K562 (cell line): ENCODE data around the gene RPTOR. TPM values are rescaled to one million over a fixed set of nuclear protein-coding genes. Genes with fewer than 3 reads are reported as not detected.

Experiments used
- ATF1 ChIP-seq, 2 experiments: fragments of 450-650 bp in 1 of 2; IDR thresholded peaks; 2 replicates each; pipeline ENCODE4 v1.6.1; 2016; ENCODE audit warnings: missing compliant biosample characterization in 1 of 2, missing genetic modification characterization in 1 of 2
- BHLHE40 ChIP-seq: IDR thresholded peaks from 2 replicates; pipeline ENCODE4 v1.6.1; 2011; ENCODE audit warnings: low read length, improper control_type of control experiment
- CBX3 ChIP-seq, 2 experiments: IDR thresholded peaks; 1 replicate in 1 of 2; 2 replicates in 1 of 2; pipeline ENCODE4 v1.6.1; 2012; ENCODE audit warnings: inconsistent platforms in 2 of 2, low read length in 2 of 2, borderline replicate concordance in 1 of 2, control low read depth in 1 of 2
- CREM ChIP-seq: IDR thresholded peaks from 2 replicates; pipeline ENCODE4 v1.6.1; 2014; ENCODE audit warnings: antibody characterized with exemption, low read depth
- HDAC1 ChIP-seq, 2 experiments: fragments of 450-650 bp; IDR thresholded peaks; 2 replicates each; pipeline ENCODE4 v1.6.1; 2016 to 2017; ENCODE audit warnings: inconsistent platforms in 1 of 2, mild to moderate bottlenecking in 1 of 2, moderate library complexity in 1 of 2
- HNRNPH1 ChIP-seq: fragments of 200-400 bp; formaldehyde crosslinking; optimal IDR thresholded peaks from 2 replicates; pipeline ENCODE3; 2017; ENCODE audit warnings: low read depth, mild to moderate bottlenecking, low read length, moderate library complexity
- KLF6 ChIP-seq: fragments of 250-450 bp; sonication (Bioruptor Pico); IDR thresholded peaks from 2 replicates; pipeline ENCODE4 v1.4.0; 2020; ENCODE audit warnings: mild to moderate bottlenecking, moderate library complexity, borderline replicate concordance
- L3MBTL2 ChIP-seq: fragments of 450-650 bp; IDR thresholded peaks from 2 replicates; pipeline ENCODE4 v1.6.1; 2016; ENCODE audit warnings: mild to moderate bottlenecking, moderate library complexity
- MYC ChIP-seq, 2 experiments: fragments of 250-450 bp in 1 of 2; sonication (Bioruptor Pico) in 1 of 2; IDR thresholded peaks; 2 replicates each; pipeline versions ENCODE4 v1.5.1 to v1.6.1; 2012 to 2021; ENCODE audit warnings: low read depth in 2 of 2, borderline replicate concordance in 1 of 2, improper control_type of control experiment in 1 of 2, low read length in 1 of 2, mild to moderate bottlenecking in 1 of 2, moderate library complexity in 1 of 2
- NR2C2 ChIP-seq, 2 experiments: fragments of 200-800 bp in 1 of 2; sonication (Bioruptor generic) in 1 of 2; sonication (generic) in 1 of 2; formaldehyde crosslinking in 1 of 2; IDR thresholded peaks; 2 replicates each; pipeline versions ENCODE4 v1.6.1 to v1.8.0; 2016 to 2022; ENCODE audit warnings: mild to moderate bottlenecking in 1 of 2, missing compliant biosample characterization in 1 of 2, missing genetic modification characterization in 1 of 2, missing genetic modification reagents in 1 of 2
- RAD21 ChIP-seq, 2 experiments: fragments of 250-450 bp in 1 of 2; fragments of 450-650 bp in 1 of 2; sonication (Bioruptor Pico) in 1 of 2; formaldehyde crosslinking in 1 of 2; IDR thresholded peaks in 1 of 2; conservative IDR thresholded peaks in 1 of 2; 2 replicates each; pipeline versions ENCODE4 v1.4.0 to v1.8.0; 2020 to 2022; ENCODE audit warnings: mild to moderate bottlenecking in 2 of 2, moderate library complexity in 1 of 2
- XRCC5 ChIP-seq: fragments of 200-400 bp; formaldehyde crosslinking; IDR thresholded peaks from 2 replicates; pipeline ENCODE4 v1.6.1; 2017; ENCODE audit warnings: low read depth, mild to moderate bottlenecking, low read length
- YY1 ChIP-seq, 3 experiments: IDR thresholded peaks; 2 replicates each; pipeline ENCODE4 v1.6.1; 2011; ENCODE audit warnings: low read length in 2 of 3, mild to moderate bottlenecking in 2 of 3, moderate library complexity in 2 of 3, borderline replicate concordance in 1 of 3, control low read depth in 1 of 3, low read depth in 1 of 3; ENCODE audit not compliant: insufficient read depth in 3 of 3, insufficient replicate concordance in 2 of 3, control insufficient read depth in 1 of 3, insufficient read length in 1 of 3; ENCODE audit errors: extremely low read depth in 1 of 3
- polyA plus RNA-seq, 8 experiments: library from polyadenylated mRNA; depleted of rRNA in 4 of 8; stranded (reverse) in 5 of 8; unstranded in 3 of 8; fragments of >200 nt; fragmentation: Nextera tagmentation in 2 of 8; fragmentation: Illumina TruSeq in 1 of 8; extraction: Ambion mirVana in 2 of 8; extraction: Trizol in 1 of 8; gene quantifications; 2 replicates each; pipeline versions ENCODE4 v1.2.1 to v1.2.3, GENCODE V29; 2011 to 2014; ENCODE audit warnings: inconsistent platforms in 1 of 8, missing spikeins in 1 of 8
- total RNA-seq, 7 experiments: library from RNA; depleted of rRNA in 6 of 7; stranded (reverse); fragments of >200 nt in 6 of 7; fragmentation: Illumina TruSeq in 2 of 7; extraction: Trizol in 2 of 7; gene quantifications; 2 replicates each; pipeline versions ENCODE4 v1.2.1 to v1.2.3, GENCODE V29; 2011 to 2021; ENCODE audit warnings: low replicate concordance in 1 of 7
- TF ChIP-seq, protein P1 (sequence below): sonication (generic); IDR thresholded peaks from 2 replicates; pipeline ENCODE4 v1.6.1; 2016
- TF ChIP-seq, protein P2 (sequence below), 2 experiments: IDR thresholded peaks; 2 replicates each; pipeline ENCODE4 v1.6.1; 2011; ENCODE audit warnings: borderline replicate concordance in 1 of 2, control low read depth in 1 of 2, low read depth in 1 of 2, low read length in 1 of 2, mild to moderate bottlenecking in 1 of 2, mixed read lengths in 1 of 2, moderate library complexity in 1 of 2; ENCODE audit not compliant: insufficient read depth in 1 of 2, insufficient read length in 1 of 2, poor library complexity in 1 of 2, severe bottlenecking in 1 of 2; ENCODE audit errors: extremely low read depth in 1 of 2

The RPTOR gene
- total and polyA plus RNA-seq, 9 of the 15 experiments (the other 6 are each of a cell fraction or from before 2014, with no cell fraction given) = 0.24 to 54.1 (median 10.2) TPM

- TF ChIP-seq XRCC5 (peak; percentile 83; the same call in 1 of the 2 replicates), L3MBTL2 (peak; percentile 45; the same call in 1 of the 2 replicates), MYC (IDR thresholded peaks at IDR 0.05; ENCODE audit: low read depth, low read length) (peak; percentile 64), MYC (CRISPR knock-in tag; IDR thresholded peaks at IDR 0.05; ENCODE audit: borderline replicate concordance, low read depth) (no peak), BHLHE40 (peak; percentile 31; the same call in 1 of the 2 replicates), NR2C2 (CRISPR knock-in tag; IDR thresholded peaks at IDR 0.05) (no peak), NR2C2 (tag; IDR thresholded peaks at IDR 0.05) (no peak), ATF1 (CRISPR knock-in tag; IDR thresholded peaks at IDR 0.05) (no peak), ATF1 (tag; IDR thresholded peaks at IDR 0.05) (0 out of 2 replicates have a peak, but pooled peaks have one; percentile 12), CBX3 (IDR thresholded peaks at IDR 0.05; ENCODE audit: borderline replicate concordance in 1 of 2, low read length in 2 of 2) (0 out of 3 replicates have a peak, but pooled peaks of 1 of the 2 experiments have one; percentile 39), RAD21 (CRISPR knock-in tag; conservative IDR thresholded peaks at IDR 0.05 in 1 of 2, IDR thresholded peaks at IDR 0.05 in 1 of 2) (peak; percentile 50 to 74), KLF6 (CRISPR knock-in tag) (no peak), HNRNPH1 (no peak), CREM (peak; percentile 7; the same call in 1 of the 2 replicates), YY1 (IDR thresholded peaks at IDR 0.05; ENCODE audit: borderline replicate concordance in 1 of 3, control insufficient read depth in 1 of 3, extremely low read depth in 1 of 3, insufficient read depth in 3 of 3, insufficient read length in 1 of 3, insufficient replicate concordance in 2 of 3, low read depth in 1 of 3, low read length in 2 of 3) (peak in 1 of 3 experiments; percentile 49), HDAC1 (IDR thresholded peaks at IDR 0.05) (0 out of 4 replicates have a peak, but pooled peaks of 1 of the 2 experiments have one; percentile 6)
- TF ChIP-seq, protein P1, sequence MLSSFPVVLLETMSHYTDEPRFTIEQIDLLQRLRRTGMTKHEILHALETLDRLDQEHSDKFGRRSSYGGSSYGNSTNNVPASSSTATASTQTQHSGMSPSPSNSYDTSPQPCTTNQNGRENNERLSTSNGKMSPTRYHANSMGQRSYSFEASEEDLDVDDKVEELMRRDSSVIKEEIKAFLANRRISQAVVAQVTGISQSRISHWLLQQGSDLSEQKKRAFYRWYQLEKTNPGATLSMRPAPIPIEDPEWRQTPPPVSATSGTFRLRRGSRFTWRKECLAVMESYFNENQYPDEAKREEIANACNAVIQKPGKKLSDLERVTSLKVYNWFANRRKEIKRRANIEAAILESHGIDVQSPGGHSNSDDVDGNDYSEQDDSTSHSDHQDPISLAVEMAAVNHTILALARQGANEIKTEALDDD = peak; percentile 18; the same call in 1 of the 2 replicates
- TF ChIP-seq, protein P2, sequence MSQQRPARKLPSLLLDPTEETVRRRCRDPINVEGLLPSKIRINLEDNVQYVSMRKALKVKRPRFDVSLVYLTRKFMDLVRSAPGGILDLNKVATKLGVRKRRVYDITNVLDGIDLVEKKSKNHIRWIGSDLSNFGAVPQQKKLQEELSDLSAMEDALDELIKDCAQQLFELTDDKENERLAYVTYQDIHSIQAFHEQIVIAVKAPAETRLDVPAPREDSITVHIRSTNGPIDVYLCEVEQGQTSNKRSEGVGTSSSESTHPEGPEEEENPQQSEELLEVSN (IDR thresholded peaks at IDR 0.05; ENCODE audit: borderline replicate concordance in 1 of 2, extremely low read depth in 1 of 2, insufficient read depth in 1 of 2, insufficient read length in 1 of 2, low read depth in 1 of 2, low read length in 1 of 2, poor library complexity in 1 of 2, severe bottlenecking in 1 of 2) = peak; percentile 31 to 66
Observed at GRCh38 chr17:80649672-80650330, 105.2 kb downstream of the RPTOR start (continued).
